Endothelial cell (in vitro differentiated cells): Measurements from ENCODE around the gene NKX2-4. TPM values are rescaled to one million over a fixed set of nuclear protein-coding genes. Genes with fewer than 3 reads are reported as not detected.

Source experiments
- DNase-seq: peaks from one replicate; pipeline ENCODE4 v3.0.0; 2021; ENCODE audit warnings: low spot score
- H3K27ac Mint-ChIP-seq: one replicate; pipeline ENCODE4 v1.8.0; 2021; ENCODE audit warnings: mixed read lengths, inconsistent platforms; ENCODE audit not compliant: unreplicated experiment
- H3K27me3 Mint-ChIP-seq: one replicate; pipeline ENCODE4 v1.8.0; 2021; ENCODE audit warnings: mild to moderate bottlenecking, moderate library complexity, mixed read lengths, inconsistent platforms; ENCODE audit not compliant: unreplicated experiment
- H3K36me3 Mint-ChIP-seq: one replicate; pipeline ENCODE4 v1.8.0; 2021; ENCODE audit warnings: mild to moderate bottlenecking, low read depth, mixed read lengths, inconsistent platforms; ENCODE audit not compliant: unreplicated experiment
- H3K4me1 Mint-ChIP-seq: one replicate; pipeline ENCODE4 v1.8.0; 2021; ENCODE audit warnings: mild to moderate bottlenecking, mixed read lengths, inconsistent platforms; ENCODE audit not compliant: unreplicated experiment
- H3K4me3 Mint-ChIP-seq: one replicate; pipeline ENCODE4 v1.8.0; 2021; ENCODE audit warnings: mild to moderate bottlenecking, mixed read lengths, inconsistent platforms; ENCODE audit not compliant: unreplicated experiment
- H3K9me3 Mint-ChIP-seq: one replicate; pipeline ENCODE4 v1.8.0; 2021; ENCODE audit warnings: mixed read lengths, inconsistent platforms; ENCODE audit not compliant: unreplicated experiment
- CTCF ChIP-seq: fragments of 200-600 bp; sonication (generic); IDR thresholded peaks from one replicate; pipeline ENCODE4 v1.5.0; 2021; ENCODE audit warnings: antibody characterized with exemption; ENCODE audit not compliant: unreplicated experiment
- total RNA-seq: library from RNA; stranded (reverse); fragmentation: NEBNext Ultra II Directional; extraction: Animal tissue kit (Norgen Biotek cat#: 25700); gene quantifications from one replicate; pipeline ENCODE4 v1.2.1, GENCODE V29; 2021; ENCODE audit not compliant: unreplicated experiment

NKX2-4 gene
- total RNA-seq, 1 donor from 2014 or later: not detected

DNA sequence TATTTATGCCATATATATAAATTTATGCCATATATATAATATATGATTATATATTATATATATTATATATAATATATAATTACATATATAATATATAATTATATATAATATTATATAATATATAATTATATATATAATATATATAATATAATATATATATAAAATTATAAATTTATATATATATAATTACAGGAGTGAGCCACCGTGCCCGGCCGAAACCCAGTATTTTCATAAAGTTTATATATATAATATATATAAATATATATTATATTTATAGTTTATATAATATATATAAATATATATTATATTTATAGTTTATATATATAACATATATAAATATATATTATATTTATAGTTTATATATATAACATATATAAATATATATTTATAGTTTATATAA, 31.6 kb downstream of the NKX2-4 start:
- Mint-ChIP-seq H3K4me1 (peaks cover 14% of the 10 kb centered on the region), H3K27me3 (peaks cover 2% of the 10 kb centered on the region), H3K9me3 (no peaks in the 10 kb centered on the region), H3K4me3 (no peak overlapping the region), H3K27ac (no peak overlapping the region), H3K36me3 (peaks cover 14% of the 10 kb centered on the region)
- TF ChIP-seq CTCF: no peak
- DNase-seq: no peak

DNA sequence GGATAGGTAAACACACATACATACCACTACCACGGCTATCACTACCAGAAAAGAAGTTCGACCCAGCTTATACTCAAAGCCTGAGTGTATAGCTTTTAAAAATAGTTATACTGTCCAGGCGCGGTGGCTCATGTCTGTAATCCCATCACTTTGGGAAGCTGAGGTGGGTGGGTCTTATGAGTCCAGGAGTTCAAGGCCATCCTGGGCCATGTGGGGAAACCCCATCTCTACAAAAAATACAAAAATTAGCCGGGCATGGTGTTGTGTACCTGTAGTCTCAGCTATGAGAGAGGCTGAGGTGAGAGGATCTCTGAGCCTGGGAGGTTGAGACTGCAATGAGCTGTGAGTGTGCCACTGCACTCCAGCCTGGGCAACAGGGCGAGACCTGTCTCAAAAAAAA, 32.9 kb downstream of the NKX2-4 start:
- Mint-ChIP-seq H3K36me3 (peaks cover 21% of the 10 kb centered on the region), H3K27ac (no peak overlapping the region), H3K4me1 (peaks cover 21% of the 10 kb centered on the region), H3K27me3 (no peaks in the 10 kb centered on the region), H3K9me3 (no peaks in the 10 kb centered on the region), H3K4me3 (no peak overlapping the region)
- DNase-seq: no peak
- no peak for TF ChIP-seq CTCF

GRCh38 chr20:21361266-21361665, 36.1 kb downstream of the NKX2-4 start:
- no peak for DNase-seq
- no peaks in the 10 kb centered on the region for H3K27me3 Mint-ChIP-seq
- peak overlapping the region; percentile 59 for H3K27ac Mint-ChIP-seq
- peak overlapping the region; percentile 48 for H3K4me3 Mint-ChIP-seq
- H3K9me3 Mint-ChIP-seq: no peaks in the 10 kb centered on the region
- peaks cover 21% of the 10 kb centered on the region for H3K36me3 Mint-ChIP-seq
- TF ChIP-seq CTCF: no peak
- peaks cover 25% of the 10 kb centered on the region for H3K4me1 Mint-ChIP-seq

- Mint-ChIP-seq H3K27me3 (no peaks in the 10 kb centered on the region), H3K27ac (no peak overlapping the region), H3K9me3 (no peaks in the 10 kb centered on the region), H3K4me3 (no peak overlapping the region), H3K36me3 (peaks cover 21% of the 10 kb centered on the region), H3K4me1 (peaks cover 25% of the 10 kb centered on the region)
- no peak for TF ChIP-seq CTCF
- no peak for DNase-seq
Observed at GRCh38 chr20:21360705-21361104, 36.6 kb downstream of the NKX2-4 start.

- Mint-ChIP-seq H3K27me3 (no peaks in the 10 kb centered on the region), H3K4me1 (peaks cover 25% of the 10 kb centered on the region), H3K27ac (peak overlapping the region; percentile 18), H3K9me3 (no peaks in the 10 kb centered on the region), H3K36me3 (peaks cover 21% of the 10 kb centered on the region), H3K4me3 (peak overlapping the region; percentile 14)
- no peak for TF ChIP-seq CTCF
- DNase-seq: no peak
Observed at GRCh38 chr20:21358737-21359136, 38.6 kb downstream of the NKX2-4 start.
